ENCODE measurements around the gene PLXDC1.

- no peak for TF ChIP-seq POLR2A (IDR thresholded peaks at IDR 0.05; ENCODE audit: low read length)
- no peak for TF ChIP-seq GATA1 (IDR thresholded peaks at IDR 0.05; ENCODE audit: low read depth, low read length)
These were observed 82.2 kb downstream of the PLXDC1 start for GRCh38 chr17:39069114-39069756.

Data from erythroblast (primary cell).